ENCODE results near the gene H2AZ2. TPM values are rescaled to one million over a fixed set of nuclear protein-coding genes. Genes with fewer than 3 reads are reported as not detected.

The H2AZ2 gene
- 51.4 and 108 TPM in 2 replicates for total RNA-seq

GRCh38 chr7:44847920-44848634 is at the start of gene H2AZ2:
Gene H2AZ2 (minus strand): TSS chr7:44848087. CDS start chr7:44847971, 116 bp downstream.

GRCh38 chr7:44885394-44886317 is 37.8 kb upstream of the H2AZ2 start, which contains the start of gene PURB:
Gene PURB (minus strand): TSS chr7:44885530. CDS start chr7:44885348, 182 bp downstream.

GRCh38 chr7:44796504-44797328 is 51.2 kb downstream of the H2AZ2 start, which contains the start of gene PPIA:
Gene PPIA (plus strand): TSS chr7:44796681. CDS start chr7:44796725, 44 bp downstream.

Other genes with a start within 250 kb of the H2AZ2 start
- gene OGDH, start 241.5 kb downstream of the H2AZ2 start, total RNA-seq: 68.3 and 124 TPM in 2 replicates
- 11.3 and 20.0 TPM in 2 replicates for gene ZMIZ2, start 99.2 kb downstream of the H2AZ2 start, total RNA-seq
- gene PPIA, start 51.4 kb downstream of the H2AZ2 start, total RNA-seq: 1,348 and 2,909 TPM in 2 replicates
- gene PURB, start 37.4 kb upstream of the H2AZ2 start, total RNA-seq: 12.2 and 13.4 TPM in 2 replicates
- 0.33 and 0.39 TPM in 2 replicates for gene MYO1G, start 130.9 kb upstream of the H2AZ2 start, total RNA-seq
- gene CCM2, start 152.1 kb upstream of the H2AZ2 start, total RNA-seq: 34.9 and 39.9 TPM in 2 replicates
- 6.3 and 7.6 TPM in 2 replicates for gene NACAD, start 240.9 kb upstream of the H2AZ2 start, total RNA-seq

Measured in placental epithelial cell (primary cell).